Measurements from ENCODE around the gene POLA1. TPM values are rescaled to one million over a fixed set of nuclear protein-coding genes. Genes with fewer than 3 reads are reported as not detected.

Gene POLA1
- 10 to 100 TPM; 15.0 to 15.7 TPM for total RNA-seq
- polyA plus RNA-seq (ENCODE audit: insufficient read depth, low read depth, low replicate concordance) = 5.4 TPM
- long read RNA-seq, donor 1, full-length matches to known transcripts = 1 of 1 reads
- long read RNA-seq, donor 1, partial matches to known transcripts = 0 of 1 reads
- long read RNA-seq, donor 1, other reads (novel, unspliced or antisense) = 0 of 1 reads
- long read RNA-seq, donor 2, full-length matches to known transcripts = 1 of 1 reads
- long read RNA-seq, donor 2, partial matches to known transcripts = 0 of 1 reads
- long read RNA-seq, donor 2, other reads (novel, unspliced or antisense) = 0 of 1 reads

- intact Hi-C loops (cut with DNase I; ENCODE audit: low total_unique reads) = no loop called here
- WGBS, 2 donors = 0% methylated on average over 7 to 55 of the region's 70 CpGs
- H3K36me3 ChIP-seq (ENCODE audit: low read depth, missing control alignments) = no peaks in the 10 kb centered on the region
- H3K4me1 ChIP-seq = no peaks in the 10 kb centered on the region
- H3K27me3 ChIP-seq = no peaks in the 10 kb centered on the region
- DNase-seq = peak; percentile 92
- TF ChIP-seq CTCF (IDR thresholded peaks at IDR 0.05) (no peak), POLR2A (IDR thresholded peaks at IDR 0.05) (no peak)
- H3K9me3 ChIP-seq = no peaks in the 10 kb centered on the region
- peak within 1 kb of the TSS; percentile 64 to 70 for H3K4me3 ChIP-seq
- H3K27ac ChIP-seq = peak within 1 kb of the TSS; percentile 68 to 75
Observed at GRCh38 chrX:24693453-24694202, at the start of gene POLA1. TSS of gene POLA1 (plus strand) at chrX:24693918. CDS start at chrX:24693962, 44 bp downstream.

- Histone ChIP-seq H3K27ac (no peak overlapping the region), H3K36me3 (ENCODE audit: low read depth, missing control alignments) (no peaks in the 10 kb centered on the region), H3K4me3 (peak overlapping the region in 1 of 2 donors; percentile 26), H3K27me3 (no peaks in the 10 kb centered on the region), H3K9me3 (no peaks in the 10 kb centered on the region), H3K4me1 (peaks cover 3% of the 10 kb centered on the region)
- WGBS, 2 donors = 5 to 10% methylated on average over 10 of the region's 10 CpGs
- TF ChIP-seq CTCF (IDR thresholded peaks at IDR 0.05) (no peak), POLR2A (IDR thresholded peaks at IDR 0.05) (no peak)
- no peak for DNase-seq
- intact Hi-C loops (cut with DNase I; ENCODE audit: low total_unique reads) = no loop called here
Observed at GRCh38 chrX:24646006-24646405, 47.7 kb upstream of the POLA1 start.

- intact Hi-C loops (cut with DNase I; ENCODE audit: low total_unique reads) = no loop called here
- TF ChIP-seq POLR2A (IDR thresholded peaks at IDR 0.05) (no peak), CTCF (IDR thresholded peaks at IDR 0.05) (no peak)
- Histone ChIP-seq H3K9me3 (no peaks in the 10 kb centered on the region), H3K36me3 (ENCODE audit: low read depth, missing control alignments) (no peaks in the 10 kb centered on the region), H3K4me3 (peak overlapping the region in 1 of 2 donors; percentile 26), H3K27ac (no peak overlapping the region), H3K4me1 (peaks cover 3% of the 10 kb centered on the region), H3K27me3 (no peaks in the 10 kb centered on the region)
- WGBS, 2 donors = 0 to 1% methylated on average over 12 to 13 of the region's 13 CpGs
- DNase-seq = no peak
Observed at GRCh38 chrX:24646745-24647182, 47.0 kb upstream of the POLA1 start.

GRCh38 chrX:24647257-24648058, 46.3 kb upstream of the POLA1 start, which contains the start of gene PCYT1B:
TSS of gene PCYT1B (minus strand) at chrX:24647347. CDS start at chrX:24647105, 242 bp downstream.
- 2 to 25% methylated on average over 1 to 24 of the region's 24 CpGs for WGBS, 2 donors
- DNase-seq = peak; percentile 90
- TF ChIP-seq POLR2A (IDR thresholded peaks at IDR 0.05) (no peak), CTCF (IDR thresholded peaks at IDR 0.05) (no peak)
- peak within 1 kb of the TSS in 1 of 2 donors; percentile 26 for H3K4me3 ChIP-seq
- intact Hi-C loops (cut with DNase I; ENCODE audit: low total_unique reads) = no loop called here
- H3K4me1 ChIP-seq = peaks cover 3% of the 10 kb centered on the region
- no peak within 1 kb of the TSS for H3K27ac ChIP-seq
- no peaks in the 10 kb centered on the region for H3K27me3 ChIP-seq
- no peaks in the 10 kb centered on the region for H3K36me3 ChIP-seq (ENCODE audit: low read depth, missing control alignments)
- no peaks in the 10 kb centered on the region for H3K9me3 ChIP-seq

Data from testis (tissue), 5 donors.